Medulla oblongata (tissue), 1 donor: ENCODE results near the gene CUL1.

ENCODE experiments used
- DNase-seq: peaks from one replicate; pipeline ENCODE4 v3.0.0-alpha.2; 2015; ENCODE audit errors: extremely low spot score

Gene CUL1

DNA sequence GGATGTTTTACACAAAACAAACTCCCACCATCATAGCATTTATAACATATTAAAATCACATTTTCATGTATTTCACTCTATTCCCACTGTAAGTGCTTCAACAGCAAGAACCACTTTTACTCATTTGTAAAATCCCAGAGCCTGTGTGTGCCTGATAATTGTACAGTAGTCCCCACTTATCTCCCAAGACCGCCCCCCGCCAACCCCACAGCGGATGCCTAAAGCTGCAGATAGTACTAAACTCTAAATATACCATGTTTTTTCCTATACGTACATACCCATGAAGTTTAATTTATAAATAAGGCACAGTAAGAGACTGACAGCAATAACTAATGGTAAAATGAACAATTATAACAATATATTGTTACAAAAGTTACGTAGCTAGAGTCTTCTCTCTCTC, 151.9 kb downstream of the CUL1 start:
- DNase-seq = no peak
